Embryonic facial prominence (tissue), 1 donor: ENCODE data around the gene ZNF407.
"Not testable (repeated sequence)": the region's sequence is repeated elsewhere in the genome, so short reads cannot be mapped to it uniquely, and the experiment has no call there.

Experiments
- DNase-seq: peaks from one replicate; pipeline ENCODE4 v3.0.0-alpha.2; 2016; ENCODE audit errors: extremely low spot score

ZNF407 gene

DNA sequence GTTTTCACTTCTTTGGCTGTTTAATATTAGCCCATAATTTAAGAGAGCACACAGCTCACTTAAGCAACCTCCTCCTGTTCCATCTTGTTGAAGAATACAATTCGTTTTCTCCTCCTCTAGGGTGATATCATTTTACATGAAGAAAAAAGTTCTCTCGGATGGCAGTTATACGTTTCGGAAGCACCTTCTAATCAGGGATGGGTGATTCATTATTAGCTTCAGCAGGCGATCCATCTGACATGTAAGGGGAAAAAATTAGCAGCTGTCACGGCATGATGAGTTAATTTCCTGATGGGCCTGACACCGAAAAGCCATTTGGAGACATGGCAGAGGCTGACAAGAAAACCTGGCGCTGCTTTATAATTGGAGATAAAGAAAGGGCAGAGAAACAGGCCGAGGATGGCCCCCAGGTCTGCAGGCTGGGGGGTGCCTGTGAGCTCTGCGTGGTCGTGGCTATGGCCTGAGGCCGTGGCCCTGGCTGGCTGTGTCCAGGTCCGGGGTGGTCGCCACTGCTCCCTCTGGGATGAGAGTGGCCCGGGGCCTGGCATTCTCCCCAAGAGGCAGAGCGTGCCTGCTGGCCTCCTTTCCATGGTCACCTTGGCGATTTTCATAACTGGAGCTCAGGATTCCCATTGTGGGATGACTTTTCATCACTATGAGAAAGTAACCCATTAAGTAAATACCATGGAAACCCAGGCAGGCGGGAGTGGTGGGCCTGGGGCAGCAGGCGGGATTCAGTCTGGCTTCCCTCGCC lies 471.2 kb downstream of the ZNF407 start:
- no peak for DNase-seq

DNA sequence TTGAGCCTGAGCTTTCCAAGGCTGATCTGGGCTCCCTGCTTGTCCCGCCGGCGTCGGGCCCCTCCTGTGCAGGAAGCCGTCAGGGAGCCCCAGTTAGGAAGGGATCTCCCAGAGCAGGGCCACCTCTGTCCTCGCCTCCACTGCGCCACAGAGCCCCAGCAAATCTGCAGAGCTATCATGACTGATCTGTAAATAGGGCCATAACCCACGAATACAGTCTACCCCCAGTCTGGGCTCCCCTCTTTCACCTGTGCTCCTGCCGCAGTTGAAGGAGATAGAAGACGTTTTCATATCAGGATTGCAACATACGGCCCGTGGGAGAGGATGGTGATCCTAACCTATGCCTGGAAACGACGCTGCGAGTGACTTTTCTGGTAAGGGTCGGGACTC lies 472.6 kb downstream of the ZNF407 start:
- DNase-seq: no peak

DNA sequence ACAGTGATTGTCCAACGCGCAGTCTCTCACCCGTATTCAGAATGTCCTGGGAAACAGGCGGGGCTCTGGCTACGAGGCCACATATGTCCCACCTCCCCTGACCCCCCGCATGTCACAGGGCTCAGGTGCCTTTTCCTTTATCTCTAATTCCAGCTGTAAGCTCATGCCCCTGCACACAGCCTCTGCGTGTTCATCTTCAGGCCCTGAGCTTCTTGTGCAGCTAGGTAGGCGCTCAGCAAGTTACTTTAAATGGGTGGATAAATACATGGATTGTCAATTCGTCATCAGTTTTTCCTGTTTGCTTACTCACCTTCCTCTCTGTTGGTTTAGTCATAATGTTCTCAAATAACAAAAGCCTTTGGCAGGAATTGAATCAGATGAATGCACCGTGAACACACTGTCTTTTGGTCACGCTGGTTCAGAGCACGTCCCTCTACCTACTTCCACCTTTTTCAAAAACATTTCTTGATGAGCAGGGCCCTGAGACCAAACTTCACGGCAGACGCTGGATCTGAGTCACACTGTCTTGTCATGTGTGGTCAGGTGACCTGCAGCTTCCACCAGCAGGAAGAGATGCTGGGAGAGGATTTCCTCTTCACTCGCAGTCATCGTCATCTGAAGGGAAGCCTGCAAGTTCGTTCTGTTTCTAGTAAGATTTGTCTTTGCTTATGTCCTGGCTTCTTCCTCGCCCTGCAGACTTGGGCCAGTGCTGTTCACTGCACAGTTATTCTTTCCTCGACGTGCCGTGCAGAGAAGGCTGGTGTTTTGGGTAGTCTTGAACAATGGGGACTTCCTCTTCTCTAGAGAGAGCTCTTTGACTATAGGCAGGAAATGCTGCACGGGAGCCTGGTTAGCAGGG lies 473.2 kb downstream of the ZNF407 start:
- DNase-seq: no peak

DNA sequence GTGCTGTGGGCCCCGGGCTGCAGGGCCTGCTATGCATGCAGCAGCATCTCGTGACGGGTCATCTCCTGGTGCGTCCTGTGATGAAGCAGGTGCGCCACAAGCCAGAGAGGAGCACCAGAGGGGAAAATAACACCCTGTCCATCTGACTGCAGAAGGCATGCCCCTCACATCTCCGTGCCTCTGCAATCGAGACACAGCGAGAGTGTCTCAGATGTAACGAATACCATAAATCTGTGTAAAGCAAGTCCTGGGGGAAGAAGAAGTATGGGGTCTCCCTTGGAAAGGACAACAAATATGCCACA lies 473.8 kb downstream of the ZNF407 start:
- DNase-seq: no peak

DNA sequence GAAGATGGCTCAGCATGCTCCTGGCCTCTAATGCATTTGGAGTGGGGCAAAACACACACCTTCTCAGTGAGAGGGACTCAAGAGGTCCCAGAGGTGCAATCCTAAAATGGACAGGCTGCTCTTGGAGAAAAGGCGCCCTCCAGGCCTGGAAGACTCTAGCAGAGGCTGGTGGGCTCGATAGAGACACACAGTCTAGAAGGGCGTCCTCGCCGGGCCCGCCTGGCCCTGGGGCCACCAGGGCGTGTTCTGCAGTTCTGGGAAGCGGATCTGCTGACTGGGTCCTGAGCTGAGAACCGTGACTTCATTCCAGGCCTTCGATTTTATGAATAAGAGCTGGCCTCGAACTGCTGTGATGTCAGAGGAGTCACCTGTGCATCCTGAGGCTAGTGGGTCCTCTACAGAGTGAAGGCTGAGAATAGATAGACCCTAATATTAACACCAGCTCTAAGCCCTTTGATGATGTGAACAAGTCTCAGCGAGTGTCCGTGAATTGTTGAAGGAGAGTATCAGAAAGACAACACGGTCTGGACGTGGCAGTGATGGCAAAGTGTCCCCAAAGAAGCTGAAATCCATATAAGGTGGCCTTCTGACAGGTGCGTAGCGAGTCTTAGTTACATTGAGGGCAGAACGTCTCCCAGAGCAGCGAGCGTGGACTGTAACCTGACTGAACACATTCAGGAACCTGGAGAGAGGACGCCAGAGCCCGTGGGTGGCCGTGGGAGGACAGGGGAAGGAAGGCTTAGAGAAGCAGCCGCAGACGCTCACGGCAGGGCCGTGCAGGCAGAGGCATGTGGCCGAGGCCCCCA lies 474.4 kb downstream of the ZNF407 start:
- no peak for DNase-seq

DNA sequence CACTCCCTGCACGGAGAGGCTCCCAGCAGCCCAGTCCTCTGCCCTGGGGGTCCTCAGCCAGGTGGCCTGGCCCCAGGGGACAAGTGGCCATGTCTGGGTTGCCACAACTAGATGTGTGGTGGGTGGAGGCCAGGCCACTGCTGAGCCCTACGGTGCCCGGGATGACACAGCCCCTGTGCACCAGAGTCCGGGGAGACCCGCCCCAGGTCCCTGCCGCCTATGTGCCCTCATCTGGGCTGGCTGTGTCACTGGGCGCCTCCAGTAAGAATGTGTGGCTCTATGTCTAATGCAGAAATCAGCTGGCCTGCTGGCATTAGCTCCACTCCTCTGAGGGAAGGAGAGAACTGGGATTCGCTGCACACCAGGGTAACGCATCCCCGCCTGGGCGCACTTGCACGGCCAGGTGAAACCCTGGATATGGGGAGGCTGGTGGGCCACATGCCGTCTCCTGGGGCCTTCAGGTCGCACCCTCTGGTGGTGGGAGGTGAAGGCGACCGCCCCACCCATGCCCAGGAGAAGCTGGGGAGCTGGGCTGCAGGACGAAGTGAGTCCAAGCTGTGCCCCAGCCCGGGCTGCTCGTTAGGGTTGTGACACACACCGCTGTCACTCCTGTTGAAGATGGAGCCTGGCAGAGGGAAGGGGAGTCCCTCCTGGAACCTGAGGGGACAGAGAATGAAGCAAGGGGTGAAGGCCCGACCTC lies 475.2 kb downstream of the ZNF407 start:
- DNase-seq: no peak

DNA sequence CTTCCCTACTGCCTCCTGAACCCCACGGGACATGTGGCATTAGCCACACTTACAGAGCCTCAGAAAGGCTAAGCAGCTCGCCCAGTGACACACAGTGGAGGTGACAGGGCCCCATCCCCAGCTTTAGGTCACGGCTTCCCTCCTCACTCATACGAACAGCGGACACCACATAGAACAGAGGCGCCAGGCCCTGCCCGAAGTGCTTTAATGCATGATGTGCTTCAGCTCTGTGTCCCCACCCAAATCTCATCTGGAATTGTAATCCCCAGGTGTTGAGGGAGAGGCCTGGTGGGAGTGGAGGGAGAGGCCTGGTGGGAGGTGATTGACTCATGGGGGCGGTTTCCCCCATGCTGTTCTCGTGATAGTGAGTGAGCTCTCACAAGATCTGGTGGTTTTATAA lies 476.0 kb downstream of the ZNF407 start:
- no peak for DNase-seq

DNA sequence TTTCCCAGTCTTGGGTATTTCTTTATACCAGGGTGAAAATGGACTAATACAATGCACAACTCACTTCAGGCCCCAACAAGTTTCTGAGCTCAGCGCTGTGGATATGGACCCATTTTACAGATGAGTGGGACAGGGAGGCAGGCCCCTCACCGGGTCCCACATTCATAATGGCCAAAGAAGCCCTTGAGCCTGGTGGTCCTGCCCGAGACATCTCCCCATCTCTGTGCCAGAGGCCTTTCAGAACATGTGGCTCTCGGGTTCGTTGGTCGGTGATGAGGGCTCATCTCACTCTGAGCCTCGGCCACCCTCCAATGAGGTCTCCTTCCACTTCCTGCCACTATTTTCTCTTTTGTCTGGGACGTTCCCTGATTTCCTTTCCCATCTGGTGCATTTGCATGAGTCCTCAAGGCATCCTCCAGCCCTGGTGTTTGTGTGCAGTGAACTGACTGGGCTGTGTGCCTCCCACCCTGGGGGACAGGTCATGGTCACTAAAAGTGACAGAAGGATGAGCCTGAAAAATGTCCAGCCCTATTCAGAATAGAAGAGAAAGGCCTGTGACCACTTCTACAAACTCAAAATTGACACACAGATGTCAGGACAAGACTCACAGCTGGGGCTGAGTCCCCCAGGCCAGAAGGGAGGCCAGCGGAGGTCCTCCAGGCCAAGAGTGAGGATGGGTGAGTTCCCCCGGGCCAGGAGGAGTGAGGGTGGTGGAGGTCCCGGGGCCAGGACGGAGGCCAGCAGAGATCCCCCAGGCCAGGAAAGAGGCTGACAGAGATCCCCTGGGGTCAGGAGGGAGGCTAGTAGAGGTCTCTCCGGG lies 476.7 kb downstream of the ZNF407 start:
- DNase-seq: no peak

DNA sequence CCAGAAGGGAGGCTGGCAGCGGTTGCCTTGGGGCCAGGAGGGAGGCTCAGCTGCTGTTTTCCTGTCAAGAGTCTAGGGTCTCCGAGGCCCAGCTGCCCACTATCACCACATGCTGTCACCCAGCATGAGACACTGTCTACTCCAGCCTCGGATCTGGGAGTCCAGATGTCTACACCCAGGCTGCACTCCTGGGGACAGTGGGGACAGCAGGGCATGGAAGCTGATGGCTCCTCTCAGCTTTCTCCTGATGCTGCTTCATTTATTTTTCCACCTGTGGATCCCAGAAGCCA lies 477.3 kb downstream of the ZNF407 start:
- DNase-seq: no peak

DNA sequence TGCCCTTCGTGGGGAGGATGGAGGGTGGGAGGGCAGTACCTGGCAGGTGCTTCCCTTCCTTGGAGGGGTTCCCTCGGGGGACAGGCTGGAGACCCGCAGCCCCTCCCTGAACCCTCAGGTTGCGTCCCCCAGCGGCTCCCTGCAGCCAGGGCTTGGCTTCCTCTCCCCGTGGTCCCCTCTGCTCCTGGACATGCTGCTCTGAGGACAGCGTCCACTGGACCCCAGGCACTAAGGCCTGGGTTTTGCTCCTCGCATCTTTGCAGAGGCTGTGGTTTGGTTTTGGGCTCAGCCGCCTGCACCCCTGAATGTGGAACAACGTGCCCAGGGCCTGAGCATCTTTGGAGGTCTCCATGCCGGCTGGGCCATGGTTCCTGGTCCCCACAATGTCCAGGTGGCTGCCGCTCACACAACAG lies 477.8 kb downstream of the ZNF407 start:
- DNase-seq: no peak

DNA sequence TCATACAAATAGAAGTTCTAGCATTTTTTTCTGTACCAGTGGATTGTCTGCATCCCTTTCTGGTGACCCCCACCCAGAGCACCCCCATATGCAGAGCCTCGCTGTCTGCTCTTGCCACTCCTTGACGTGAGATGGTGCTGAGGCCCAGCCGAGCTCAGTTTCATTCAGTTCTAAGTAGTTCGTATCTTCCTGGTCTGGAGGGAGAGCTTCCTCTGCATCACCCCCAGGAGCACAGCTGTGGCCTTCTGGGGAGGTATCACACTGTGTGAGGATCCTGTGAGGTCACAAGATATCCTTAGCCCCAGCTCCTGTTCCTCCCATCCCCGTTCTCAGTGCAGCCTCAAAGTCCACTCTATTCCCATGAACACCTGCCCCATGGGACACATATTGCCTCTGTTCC lies 478.6 kb downstream of the ZNF407 start:
- DNase-seq: no peak

DNA sequence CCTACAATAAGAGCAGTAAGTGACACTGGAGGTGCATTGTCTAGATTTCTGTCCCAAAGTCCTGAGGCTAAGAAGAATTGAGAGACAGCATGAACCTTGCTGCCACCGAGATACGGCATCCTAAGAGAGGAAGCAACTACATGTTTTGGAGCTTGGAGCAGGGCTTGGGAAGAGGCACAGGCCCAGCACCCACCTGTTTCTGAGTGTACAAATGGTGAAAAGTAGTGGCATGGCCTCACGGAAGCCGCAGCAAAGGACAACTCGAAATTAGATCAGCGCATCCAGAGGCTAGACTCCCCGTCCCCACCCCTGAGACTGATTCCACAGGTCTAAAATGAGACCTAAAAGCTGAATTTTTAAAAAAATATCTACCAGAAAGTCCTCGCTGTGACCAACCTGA lies 483.8 kb downstream of the ZNF407 start:
- no peak for DNase-seq

DNA sequence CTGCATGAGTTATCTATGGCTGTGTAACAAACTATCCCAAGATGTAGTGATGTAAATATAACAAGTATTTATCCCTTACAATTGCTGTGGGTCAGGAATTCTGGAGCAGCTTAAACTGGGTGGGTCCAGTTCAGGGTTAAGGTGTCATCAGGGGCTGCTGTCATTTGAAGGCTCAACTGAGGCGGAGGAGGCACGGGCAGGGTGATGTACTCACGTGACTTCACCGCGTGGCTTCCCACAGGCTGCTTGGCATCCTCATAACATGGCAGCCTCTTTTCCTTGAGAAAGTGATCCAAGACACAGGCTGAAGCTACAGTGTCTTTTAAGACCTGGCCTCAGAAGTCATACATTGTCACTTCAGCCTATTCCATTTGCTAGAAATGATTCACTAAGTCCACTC lies 485.5 kb downstream of the ZNF407 start:
- DNase-seq: no peak

DNA sequence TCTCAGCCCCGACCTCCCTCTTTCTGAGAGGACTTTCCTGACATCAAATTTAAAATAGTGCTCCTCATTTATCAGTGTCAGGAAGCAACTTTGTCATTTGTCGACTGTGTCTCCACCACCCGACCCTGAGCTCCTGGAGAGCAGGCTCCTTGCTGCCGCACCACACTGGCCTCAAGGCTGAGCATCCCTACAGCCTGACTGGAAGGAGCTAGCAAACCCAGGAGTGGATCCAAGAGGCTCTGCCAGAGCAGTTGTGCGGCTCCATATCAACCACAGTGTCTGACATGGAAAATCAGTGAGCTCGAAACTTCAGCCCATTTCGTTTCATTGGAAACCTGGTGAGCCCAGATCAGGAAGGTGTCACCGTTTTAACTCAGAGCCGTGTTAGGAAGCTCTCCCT lies 486.1 kb downstream of the ZNF407 start:
- no peak for DNase-seq

DNA sequence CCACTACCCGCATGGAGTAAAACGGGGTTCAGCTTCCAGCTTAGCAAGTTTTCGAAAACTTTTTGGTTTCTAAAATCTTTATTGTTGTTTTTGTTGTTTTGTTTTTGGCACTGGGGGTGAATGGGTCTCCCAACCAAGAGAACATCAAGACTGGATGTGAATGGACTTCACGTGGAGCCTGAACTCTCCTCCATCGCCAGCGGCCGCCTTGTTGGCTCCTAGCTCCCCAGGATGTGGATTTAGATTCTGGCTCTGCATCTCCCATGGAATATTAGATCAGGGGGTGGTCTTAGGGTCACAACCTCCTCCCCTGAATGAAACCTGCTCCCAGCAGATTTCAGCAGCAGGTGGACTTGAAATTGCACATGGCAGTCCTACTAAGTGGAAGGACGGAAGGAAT lies 488.0 kb downstream of the ZNF407 start:
- DNase-seq: not testable (repeated sequence)

DNA sequence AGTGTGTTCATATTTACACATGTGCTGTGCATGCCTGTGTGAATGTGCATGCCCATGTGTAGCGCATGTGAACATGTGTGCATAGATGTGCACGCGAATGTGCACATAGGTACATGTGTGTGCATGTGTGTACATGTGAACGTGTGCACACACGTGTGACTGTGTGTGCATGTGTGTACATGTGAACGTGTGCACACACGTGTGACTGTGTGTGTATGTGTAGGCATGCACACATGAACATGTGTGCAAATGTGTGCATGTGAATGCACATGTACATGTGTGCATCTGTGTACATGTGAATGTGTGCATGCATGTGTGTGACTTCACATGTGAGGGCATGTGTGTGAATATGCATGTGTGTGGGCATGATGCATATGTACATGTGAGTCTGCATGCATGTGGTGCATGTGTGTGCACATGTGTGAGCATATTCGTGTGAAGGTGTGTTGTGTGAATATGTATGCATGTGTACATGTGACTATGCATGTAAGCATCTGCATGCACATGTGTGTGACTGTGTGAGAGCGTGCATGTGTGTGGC lies 488.9 kb downstream of the ZNF407 start:
- no peak for DNase-seq

DNA sequence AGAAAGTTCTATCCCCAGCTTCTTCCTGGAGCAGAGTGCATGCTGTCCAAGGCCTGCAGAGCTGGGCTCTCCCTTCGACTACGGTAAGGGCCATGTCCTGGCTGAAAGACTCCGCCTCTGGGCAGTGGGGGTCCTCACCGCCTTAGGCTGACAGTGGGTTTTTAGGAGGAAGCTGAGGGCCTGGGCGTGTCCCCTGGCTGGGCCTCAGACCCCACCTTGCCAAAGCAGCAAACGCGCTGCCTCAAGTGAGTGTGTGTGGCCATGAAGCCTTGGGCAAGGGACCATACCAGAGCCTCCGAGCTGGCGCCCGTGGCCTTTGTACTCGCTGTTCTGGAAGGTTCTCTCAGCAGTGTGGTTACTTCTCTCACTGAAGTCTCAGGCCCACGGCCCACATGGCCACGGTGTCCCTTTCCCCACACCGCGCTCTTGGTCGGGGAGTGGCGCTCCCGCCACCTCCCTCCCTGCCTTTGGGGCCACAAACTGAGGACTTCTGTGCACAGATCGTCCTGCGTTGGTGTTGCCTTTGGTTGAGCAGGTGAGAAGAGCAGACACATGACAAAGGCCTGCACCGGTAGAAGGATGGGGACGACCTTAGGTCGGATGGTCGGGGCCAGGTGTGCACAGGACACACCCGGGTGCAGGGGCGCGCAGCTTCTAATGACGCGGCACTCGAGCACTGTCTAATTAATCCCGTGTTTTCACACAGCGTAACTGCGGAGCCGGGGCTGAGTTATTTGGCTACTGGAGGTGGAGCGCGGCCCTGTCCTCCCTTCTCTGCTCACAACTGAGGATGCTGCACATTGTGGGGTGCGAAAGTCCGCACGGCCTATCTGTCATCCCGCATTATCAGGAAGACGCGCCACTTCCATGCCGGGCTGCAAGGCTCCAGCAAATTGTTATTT lies 489.7 kb downstream of the ZNF407 start:
- DNase-seq: no peak

DNA sequence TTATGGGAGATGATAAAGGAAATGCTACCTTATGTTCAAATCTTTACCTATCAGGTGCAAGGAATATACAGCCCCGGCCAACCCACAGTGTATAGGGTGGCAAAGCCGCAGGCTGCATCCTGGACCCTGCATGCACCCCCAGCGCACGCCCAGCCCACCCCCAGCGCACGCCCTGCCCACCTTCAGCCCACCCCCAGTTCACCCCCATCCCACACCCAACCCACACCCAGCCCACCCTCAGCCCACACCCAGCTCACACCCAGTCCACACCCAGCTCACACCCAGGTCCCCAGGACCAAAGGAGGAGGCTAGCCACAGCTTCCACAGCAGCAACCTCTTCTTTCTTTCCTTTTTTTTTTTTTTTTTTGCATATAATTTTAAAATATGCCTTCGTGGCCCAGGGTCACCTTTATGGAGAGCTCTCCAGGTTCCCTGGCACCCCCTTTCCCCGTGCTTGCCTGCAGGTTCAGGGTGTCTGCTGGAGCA lies 490.4 kb downstream of the ZNF407 start:
- no peak for DNase-seq

DNA sequence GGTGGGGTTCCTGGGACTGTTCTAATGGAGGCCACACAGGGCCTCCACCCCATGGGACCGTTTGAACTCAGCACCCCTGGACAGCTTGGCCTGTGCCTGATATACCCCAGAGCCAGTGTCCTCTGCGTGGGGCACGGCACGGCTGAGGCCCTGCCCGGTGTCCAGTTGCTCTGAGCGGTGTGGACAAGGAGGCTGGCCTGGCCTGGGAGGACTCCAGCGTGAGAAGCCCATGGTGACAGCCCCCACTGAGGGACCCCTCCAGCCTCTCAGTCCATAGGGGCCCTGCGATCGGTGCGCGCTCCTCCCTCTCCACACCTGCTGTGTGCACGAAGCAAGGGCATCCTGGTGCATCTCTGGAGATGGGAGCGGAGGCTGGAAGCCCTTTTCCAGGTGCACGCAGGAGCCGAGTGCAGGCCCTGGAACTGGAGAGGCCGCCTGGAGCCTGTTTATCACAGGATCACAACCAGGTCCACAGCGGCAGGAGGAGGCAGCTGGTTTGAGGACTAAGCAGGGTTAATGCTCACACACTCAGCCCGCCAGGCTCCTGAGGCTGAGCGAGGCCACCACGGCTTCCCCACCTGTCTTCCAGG lies 491.0 kb downstream of the ZNF407 start:
- DNase-seq: no peak
